Measurements from ENCODE around the gene KRTAP19-2.

DNA sequence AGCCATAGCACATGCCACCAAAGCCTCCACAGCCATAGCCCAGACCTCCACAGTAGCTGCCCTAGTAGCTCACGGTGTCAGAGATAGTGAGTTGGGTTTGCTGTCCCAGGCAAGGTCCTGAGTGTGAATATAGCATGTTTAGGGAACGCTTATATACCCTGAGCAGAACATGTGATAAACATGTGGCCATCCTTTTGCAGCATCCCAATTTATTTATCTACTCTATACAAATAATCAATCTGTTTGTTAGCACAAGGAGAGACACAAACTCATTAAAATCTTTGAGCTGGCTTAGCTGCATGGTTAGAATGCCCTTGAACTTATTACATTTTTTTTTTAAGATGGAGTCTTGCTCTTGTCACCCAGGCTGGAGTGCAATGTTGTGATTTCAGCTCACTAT is at the start of gene KRTAP19-2:
- TF ChIP-seq, protein P1, sequence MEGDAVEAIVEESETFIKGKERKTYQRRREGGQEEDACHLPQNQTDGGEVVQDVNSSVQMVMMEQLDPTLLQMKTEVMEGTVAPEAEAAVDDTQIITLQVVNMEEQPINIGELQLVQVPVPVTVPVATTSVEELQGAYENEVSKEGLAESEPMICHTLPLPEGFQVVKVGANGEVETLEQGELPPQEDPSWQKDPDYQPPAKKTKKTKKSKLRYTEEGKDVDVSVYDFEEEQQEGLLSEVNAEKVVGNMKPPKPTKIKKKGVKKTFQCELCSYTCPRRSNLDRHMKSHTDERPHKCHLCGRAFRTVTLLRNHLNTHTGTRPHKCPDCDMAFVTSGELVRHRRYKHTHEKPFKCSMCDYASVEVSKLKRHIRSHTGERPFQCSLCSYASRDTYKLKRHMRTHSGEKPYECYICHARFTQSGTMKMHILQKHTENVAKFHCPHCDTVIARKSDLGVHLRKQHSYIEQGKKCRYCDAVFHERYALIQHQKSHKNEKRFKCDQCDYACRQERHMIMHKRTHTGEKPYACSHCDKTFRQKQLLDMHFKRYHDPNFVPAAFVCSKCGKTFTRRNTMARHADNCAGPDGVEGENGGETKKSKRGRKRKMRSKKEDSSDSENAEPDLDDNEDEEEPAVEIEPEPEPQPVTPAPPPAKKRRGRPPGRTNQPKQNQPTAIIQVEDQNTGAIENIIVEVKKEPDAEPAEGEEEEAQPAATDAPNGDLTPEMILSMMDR (conservative IDR thresholded peaks at IDR 0.05; ENCODE audit: low read depth, low read length), result no peak
- no peak for TF ChIP-seq EZH2 (IDR thresholded peaks at IDR 0.05; ENCODE audit: borderline replicate concordance, low read depth, low read length, poor library complexity, severe bottlenecking)

All from A673 (cell line).